ENCODE data around the gene FOXO3.

FOXO3 gene

DNA sequence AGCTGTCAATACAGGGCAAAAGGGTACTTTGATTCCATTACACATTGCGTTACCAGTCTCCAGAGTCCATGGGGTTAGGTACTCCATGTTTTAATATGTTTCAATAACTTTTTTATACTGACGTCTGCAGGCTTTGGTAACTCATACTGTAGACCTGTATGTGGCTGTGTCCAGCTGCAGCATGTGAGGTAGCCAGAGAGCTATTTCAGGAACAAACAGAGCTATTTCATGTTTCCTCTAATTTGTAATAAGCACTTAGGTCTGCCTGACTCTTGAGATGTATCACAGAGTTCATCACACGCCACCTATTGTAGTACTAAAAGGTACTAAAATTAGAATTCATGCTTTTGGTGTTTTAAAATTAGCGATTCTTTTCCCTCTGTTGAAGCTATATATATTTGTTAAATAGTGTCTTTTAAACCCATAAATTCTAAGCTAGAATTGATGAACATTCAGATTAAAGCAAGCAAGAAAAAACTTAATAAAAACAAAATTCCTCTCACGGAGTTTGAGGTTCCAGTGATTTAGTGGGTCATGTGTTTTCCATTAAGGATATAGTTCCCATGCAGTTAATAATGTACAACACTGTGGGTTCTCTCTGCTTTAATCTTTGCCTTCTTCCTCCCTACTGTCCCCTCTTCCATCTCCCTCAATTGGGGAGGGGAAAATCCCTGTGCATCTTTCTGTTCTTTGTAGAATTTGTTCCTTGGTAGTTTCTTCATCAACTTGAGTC lies 37.0 kb downstream of the FOXO3 start:
- DNase-seq (ENCODE audit: low spot score): no peak

DNA sequence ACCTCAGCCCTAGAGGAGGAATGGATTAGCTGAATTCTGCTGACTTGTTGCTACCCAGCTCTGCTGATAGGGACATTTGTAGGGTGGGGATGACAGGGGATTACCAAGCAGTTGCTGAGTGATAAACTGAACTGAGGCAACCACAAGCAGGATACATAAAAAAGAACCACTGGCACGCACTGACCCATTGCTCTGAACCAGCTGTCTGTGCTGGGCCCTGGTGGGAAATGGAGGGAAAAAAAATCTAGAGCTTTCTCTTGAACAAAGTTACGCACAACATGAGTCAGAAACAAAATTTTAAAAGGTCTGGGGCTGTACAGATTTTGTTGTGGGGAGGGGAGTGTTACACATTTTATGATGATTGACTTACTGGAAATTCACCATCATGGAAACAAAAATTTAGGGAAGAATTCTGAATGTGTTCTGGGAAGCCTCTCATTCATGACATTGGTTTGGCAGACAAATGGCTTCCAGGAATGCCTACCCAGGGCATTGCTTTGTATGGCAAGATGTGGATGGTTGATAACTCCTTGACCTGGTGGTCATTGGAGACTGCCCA lies 37.7 kb downstream of the FOXO3 start:
- DNase-seq (ENCODE audit: low spot score): no peak

DNA sequence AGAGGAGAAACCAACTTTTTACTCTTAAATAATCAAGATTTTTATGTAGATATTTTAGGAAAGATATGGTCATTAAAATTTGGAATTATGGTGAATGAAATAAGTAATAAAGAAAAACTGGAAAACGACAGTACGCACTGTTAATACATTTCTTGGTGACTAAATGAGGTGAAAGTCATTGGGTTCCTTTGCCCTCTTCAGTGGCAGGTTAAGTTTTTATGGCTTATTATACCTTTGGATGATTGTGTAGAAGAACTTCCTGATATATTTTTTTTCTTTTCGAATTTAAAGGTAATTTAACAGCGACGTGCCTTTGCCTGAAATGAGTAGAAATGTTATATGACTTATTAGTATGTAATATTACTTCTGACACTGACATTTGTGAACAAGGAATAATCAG lies 43.4 kb downstream of the FOXO3 start:
- DNase-seq (ENCODE audit: low spot score): no peak

DNA sequence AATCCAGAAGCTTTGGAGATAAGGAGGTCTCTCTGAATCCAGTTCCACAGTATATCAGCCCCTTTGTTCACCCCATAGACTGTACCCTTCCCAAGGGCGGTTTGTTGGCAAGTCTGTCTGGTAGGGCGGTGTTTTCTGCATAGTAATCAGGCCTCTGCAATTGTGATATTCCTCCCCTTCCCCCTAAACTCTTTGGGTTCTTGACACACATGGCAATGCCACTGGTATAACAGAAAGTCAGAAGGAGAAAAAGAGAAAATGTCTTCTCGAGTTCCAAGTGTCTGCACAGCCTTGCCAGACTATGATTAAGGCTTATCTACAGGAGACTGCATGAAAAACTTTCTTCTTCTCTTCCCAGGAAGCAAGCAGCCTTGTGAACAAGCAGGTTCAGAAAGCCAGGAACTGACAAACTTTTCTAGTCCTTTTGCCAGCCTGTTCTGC lies 45.6 kb downstream of the FOXO3 start:
- no peak for DNase-seq (ENCODE audit: low spot score)

DNA sequence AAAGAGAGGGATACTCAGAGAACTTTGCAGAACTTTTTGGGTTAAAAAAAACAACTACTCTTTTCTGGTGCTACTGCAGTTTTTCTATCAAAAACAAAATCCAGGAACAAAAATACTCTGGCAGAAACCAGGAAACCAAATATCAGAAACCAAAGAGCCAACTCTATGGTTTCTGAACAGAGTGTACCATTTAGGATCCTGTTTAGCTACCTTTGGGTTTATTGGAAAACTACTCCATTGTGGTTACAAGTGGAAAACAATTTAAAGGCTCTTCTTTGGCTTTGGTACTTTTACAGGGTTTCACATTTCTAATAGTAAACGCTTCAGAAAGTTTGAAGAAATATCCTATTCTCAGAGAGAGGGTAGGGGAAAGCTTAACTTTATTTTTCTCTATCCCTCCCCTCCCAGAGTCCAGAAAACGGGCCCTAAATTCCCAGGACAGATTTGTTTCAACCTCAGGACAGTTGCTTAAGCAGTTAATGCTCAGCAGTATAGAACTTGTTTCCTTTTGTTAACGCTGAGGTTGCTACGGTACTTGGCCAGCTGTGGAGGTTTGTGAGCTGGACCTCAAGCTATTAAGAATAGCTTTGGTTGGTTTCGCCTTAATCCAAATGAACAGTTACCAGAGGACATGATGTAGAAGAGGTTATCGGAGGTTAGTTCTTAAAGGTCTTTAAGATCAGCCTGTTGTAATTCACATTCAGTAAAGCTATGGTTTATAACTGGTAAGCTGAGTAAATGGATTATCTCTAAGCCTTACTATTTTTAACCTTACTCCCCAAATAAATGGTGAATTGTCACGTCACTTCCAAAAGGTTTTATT lies 47.9 kb downstream of the FOXO3 start:
- DNase-seq (ENCODE audit: low spot score): no peak

DNA sequence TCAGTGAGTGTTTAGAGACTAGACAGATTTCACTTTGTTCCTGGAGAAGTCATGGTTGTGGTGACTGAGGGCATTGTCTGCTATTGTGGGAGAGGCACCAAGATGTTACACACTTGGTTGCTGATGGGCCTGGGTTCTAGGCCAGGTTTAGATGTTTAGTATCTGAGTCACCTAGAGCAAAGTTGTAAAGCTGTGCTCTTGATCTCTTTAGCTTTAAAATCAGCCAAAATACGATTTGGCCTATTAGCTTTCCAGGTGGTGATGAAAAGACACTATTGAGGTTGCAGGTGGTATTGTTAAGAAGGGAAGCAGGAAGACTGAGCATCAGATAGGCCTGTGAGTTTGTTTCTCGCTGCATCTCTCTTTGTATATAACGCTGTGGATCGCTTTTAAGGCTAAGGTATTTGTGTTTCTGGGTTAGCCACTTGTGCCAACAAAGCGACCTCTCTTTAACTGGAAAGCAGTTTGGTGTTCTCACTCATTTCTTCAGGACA lies 48.6 kb downstream of the FOXO3 start:
- DNase-seq (ENCODE audit: low spot score): no peak

DNA sequence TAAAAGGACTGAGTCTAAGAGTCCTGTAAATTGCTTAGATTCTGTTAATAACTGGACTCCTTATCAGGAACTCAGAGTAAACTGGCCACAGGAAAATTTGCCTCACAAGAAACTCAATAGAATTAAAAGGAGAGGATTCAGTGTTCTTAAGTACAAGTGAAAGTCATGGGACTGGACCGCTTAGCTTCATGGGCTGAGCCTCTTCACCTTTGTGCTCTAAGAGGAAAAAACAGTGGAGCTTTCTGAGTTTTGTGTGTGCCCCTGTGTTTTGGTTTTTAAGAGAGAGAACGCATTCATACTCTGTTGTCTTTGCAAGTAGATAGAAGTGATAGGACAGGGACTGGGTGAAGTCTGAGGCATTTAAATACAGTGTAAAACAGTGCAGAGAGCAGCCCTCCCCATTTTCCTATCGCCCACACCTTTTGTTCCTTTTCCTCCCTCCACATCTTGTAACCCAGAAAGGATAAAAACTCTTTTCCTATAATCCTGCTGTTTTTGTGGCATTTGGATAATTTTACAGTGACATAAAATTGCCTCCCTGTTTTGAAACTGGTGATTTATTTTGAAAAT lies 49.6 kb downstream of the FOXO3 start:
- no peak for DNase-seq (ENCODE audit: low spot score)

DNA sequence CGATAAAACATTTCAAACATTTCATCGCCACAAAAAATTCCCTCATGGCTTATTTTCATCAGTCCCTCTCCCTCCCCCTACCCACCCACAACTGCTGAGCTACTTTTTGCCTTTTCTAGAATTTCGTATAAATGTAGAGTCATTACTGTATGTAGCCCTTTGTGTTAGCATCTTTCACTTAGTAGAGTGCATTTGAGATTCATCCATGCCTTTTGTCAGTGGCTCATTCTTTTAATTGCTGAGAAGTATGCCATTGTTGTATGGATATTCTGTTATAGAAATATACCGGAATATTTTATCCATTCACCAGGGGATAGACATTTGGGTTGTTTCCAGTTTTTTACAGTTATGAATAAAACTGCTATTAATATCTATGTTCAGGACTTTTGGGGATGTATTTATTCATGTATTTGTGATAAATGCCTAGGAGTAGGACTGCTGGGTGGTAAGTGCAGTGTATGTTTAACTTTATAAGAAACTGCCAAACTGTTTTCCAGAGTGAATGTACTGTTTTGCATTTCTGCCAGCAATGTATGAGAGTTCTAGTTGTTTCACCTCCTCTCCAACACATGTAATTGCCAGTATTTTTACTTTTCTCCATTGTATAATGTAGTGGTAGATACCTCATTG lies 50.4 kb downstream of the FOXO3 start:
- no peak for DNase-seq (ENCODE audit: low spot score)

DNA sequence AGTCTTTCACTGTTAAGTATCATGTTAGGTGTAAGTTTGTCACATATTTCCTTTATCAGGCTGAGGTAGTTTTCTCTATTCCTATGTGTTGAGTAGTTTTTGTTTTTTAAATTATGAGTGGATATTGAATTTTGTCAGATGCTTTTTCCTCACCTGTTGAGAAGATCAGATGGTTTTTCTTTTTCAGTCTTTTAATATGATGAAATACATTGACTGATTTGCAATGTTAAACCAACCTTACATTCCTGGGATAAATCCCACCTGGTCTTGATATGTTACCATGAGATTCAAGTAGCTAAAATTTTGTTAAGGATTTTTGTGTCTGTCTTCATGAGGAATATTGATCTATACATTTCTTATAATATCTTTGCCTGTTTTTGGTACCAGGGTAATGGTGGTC lies 52.1 kb downstream of the FOXO3 start:
- no peak for DNase-seq (ENCODE audit: low spot score)

DNA sequence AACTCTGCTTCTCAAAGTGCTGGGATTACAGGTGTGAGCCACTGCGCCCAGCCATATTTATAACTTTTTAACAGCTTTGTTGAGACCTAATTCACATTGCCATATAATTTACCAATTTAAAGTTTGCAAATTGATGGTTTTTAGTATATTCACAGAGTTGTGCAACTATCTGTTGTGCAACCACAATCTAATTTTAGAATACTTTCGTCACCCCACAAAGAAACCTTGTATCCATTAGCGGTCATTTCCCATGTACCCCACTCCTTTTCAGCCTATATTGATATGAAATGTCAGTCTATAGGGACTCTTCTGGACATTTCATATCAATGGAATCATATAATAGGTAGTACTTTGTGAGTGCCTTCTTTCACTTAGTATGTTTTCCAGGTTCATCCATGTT lies 55.8 kb downstream of the FOXO3 start:
- DNase-seq (ENCODE audit: low spot score): no peak

DNA sequence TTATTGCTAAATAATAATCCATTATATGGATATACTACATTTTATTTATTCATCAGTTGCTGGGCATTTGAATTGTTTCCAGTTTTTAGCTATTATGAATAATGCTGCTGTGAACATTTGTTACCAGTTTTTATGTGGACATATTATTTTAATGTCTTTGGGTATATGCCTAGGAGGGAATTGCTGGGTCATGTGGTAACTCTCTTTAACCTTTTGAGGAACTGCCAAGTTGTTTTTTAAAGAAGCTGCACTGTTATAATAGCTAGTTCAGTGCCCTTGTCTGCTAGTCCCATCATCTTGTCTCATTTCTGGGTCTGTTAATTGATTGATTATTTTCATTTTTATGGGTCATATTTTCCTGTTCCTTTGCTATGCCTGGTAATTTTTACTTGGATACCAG lies 56.3 kb downstream of the FOXO3 start:
- no peak for DNase-seq (ENCODE audit: low spot score)

DNA sequence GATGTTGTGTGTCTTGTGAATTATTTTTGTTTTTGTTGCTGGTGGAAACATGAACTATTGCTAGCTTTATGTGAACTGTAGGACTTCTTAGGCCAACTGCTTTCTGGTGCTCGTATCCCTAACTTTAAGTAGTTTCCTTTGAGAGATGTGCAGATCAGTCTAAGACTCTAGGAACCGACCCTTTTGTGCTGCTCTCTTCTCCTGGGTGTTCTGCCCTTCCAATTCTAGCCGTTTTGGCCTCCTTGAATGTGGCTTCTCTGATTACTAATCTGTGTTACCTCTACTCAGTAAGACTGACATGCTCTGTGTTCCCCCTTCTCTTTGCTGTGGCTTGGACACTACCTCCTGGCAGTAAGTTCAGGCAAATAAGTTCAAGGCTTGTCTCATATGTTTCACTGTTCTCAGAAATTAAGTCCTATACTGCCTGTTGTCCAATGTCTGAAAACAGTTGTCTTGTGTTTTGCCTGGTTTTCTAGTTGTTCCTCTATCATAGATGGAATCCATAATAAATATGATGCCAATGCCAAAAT lies 58.0 kb downstream of the FOXO3 start:
- no peak for DNase-seq (ENCODE audit: low spot score)

DNA sequence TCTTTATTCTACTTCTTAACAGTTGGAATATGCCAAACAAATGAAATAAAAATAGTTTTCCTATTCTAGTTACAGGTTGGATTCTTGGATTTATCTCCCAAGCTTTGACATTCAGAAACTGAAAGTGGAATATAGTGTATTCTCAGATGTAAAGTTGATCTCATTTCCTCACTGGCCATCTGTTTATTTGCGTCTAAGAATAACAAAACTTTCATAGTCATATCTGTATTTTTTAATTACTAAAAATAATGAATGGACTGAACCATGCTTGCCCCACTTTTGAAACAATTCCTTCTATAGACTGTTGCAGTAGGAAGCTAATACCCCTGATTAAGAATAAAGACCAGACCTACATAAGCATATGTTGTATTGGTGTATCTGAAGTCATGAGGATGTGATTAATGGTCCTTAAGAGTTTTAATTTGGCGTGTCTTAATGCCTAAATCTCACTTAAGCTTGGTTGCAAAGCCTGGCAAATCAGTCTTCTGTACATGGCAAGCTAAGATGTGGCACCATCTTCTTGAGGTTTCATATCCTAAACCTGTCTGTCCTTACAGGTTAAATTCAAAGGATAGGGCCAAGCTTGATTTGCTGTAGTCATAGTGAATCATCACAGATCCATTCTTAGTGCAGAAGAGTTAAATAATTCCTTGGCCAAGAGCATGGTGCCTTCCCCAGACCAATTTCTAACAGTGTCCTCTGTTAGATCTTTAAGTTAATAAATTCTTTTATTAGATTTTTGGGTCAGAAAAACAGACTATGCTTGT lies 58.9 kb downstream of the FOXO3 start:
- no peak for DNase-seq (ENCODE audit: low spot score)

DNA sequence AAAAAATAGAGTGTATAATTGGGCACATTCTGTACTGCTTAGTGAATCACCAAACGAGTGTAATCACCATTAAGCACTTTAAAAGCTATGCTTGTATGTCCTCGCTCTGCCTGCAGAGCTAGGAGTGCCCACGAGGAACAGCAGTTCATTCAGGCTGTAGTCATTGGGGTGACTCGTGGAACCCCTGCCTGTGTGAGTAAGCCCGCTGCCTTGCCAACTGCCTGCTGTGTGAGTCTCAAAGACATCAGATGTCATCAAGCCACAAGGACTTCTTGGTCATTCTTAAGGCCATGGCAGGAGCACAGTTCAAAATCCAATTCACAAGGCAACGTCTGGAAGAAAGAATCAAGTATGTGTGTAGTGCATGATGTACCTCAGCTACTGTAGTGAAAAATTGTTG lies 60.4 kb downstream of the FOXO3 start:
- no peak for DNase-seq (ENCODE audit: low spot score)

DNA sequence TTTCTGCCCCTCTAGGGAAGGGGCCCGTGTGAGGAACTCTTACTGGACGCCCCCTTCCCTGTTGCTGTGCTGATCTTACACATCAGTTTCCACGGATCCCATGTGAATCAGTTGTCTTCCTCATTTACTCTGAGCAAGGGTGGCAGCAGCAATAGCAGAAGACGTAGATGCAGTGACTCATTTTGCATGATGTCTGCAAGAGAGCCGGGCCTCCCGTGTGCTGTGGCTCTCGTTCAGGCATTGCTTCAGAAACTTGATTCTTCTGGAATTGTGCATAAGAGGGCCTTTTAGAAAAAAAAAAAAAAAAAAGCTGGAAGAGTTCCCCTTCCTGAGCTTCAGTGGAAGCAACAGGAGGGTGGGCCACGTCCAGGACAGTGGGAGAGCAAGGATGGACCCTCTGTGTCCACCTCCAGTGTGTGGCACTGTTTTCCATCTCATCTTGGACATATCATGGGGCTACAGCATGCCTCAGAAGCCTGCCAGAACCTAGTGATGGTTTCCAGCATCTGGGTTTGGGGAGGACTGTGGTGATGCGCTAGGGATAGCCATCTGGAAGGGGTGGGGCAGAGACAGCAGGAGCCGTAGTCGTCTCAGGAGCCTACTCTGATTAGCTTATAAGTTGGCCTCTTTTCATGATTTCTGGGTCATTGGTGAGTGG lies 62.1 kb downstream of the FOXO3 start:
- DNase-seq (ENCODE audit: low spot score): no peak

DNA sequence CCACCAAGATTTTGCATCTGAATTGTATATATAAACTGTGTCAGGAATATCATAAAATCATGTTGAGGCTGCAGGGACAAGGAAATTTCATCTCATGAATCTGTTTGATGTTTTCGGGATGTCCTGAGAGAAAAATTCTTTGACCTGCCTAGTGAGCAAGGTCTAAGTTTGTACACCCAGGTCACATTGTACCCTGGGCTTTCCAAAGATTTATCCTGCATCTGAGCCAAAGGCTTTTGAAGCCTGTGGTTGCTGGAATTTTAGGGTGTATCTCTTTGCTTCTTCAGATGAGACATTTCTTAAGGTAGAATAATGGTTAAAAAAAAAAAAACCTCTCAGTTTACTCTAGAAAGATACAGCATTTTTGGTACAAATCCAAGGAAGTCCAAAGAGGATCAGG lies 63.3 kb downstream of the FOXO3 start:
- DNase-seq (ENCODE audit: low spot score): no peak

DNA sequence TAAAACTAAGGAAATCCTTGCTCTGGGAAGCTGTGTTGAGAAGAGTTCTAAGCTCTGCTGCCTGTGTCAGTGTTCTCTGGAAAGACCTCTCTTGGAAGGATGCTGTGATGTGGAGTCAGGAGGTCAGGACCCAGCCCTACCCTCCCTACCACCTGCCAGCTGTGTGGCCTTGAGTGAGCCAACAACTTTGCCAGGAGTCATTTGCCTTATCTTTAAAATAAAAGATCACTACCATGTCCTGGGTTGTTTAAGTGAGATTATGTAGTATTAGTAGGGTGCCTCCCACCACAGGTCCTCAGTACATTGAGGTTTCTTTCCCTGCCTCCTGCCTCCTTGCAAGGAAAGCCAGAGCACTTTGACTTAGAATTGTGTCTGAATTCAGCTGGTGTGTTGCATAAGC lies 64.9 kb downstream of the FOXO3 start:
- no peak for DNase-seq (ENCODE audit: low spot score)

DNA sequence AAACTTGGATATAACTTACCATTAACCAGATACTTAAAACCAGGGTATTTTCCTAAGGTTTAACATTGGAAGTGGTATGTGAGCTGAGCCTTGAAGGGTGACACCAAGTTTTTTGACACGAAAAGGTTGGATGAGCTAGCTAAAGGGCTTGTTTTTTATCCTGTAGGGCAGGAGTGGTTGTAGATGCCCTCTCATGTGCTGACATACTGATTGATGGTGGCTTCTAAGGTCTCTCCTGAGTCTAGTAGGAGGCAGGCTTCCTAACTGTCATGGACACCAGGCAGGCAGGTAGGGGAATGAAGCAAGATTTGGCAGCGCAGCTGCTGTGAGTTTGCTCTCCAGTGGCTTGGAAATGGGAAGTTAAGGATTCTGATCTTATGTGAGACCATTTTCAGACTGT lies 66.1 kb downstream of the FOXO3 start:
- no peak for DNase-seq (ENCODE audit: low spot score)

DNA sequence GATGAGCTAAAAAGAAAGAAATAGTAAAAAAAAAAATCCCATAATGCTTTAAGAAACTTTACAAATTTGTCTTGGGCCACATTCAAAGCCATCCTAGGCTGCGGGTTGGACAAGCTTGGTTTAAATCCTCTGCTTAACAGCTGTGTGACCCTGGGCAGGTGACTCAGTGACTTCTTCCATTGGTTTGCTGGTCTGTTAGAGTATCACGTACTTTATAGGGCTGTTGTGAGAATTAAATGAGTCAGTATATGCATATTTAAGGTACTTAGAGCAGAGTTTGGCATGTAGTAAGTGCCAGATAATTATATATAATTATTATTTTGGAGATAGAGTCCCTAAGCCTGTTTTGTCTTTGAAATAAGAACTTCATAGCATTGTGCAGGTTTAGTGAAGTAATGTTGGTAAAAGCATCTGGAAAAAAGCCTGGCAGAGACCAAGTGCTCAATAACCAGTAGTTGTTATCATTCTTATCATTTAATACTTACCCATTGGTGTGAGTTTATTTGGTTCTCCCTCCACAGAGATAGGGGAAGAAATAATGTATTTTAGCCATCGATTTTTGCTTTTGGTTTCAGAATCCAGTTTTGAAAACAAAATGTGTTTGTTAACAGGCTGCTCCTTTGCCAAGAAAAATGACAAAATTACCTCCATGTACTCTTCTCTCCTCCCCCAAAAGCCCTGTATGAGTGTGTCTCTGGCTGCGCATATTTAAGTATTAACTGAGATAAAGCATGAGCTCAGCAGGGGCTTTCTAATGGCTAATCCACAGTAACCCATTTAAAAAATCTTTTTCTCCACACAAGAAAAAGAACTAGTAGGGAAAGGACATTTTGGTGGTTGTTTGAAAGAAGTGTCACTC lies 67.2 kb downstream of the FOXO3 start:
- DNase-seq (ENCODE audit: low spot score): no peak
